ENCODE data around the gene PARP2. TPM values are rescaled to one million over a fixed set of nuclear protein-coding genes. Genes with fewer than 3 reads are reported as not detected.
A peak's percentile ranks its signal among the peaks of the same experiment; 100 is the strongest.

The PARP2 gene
- polyA plus RNA-seq, 1 donor from 2014 or later: 78.7 TPM

DNA sequence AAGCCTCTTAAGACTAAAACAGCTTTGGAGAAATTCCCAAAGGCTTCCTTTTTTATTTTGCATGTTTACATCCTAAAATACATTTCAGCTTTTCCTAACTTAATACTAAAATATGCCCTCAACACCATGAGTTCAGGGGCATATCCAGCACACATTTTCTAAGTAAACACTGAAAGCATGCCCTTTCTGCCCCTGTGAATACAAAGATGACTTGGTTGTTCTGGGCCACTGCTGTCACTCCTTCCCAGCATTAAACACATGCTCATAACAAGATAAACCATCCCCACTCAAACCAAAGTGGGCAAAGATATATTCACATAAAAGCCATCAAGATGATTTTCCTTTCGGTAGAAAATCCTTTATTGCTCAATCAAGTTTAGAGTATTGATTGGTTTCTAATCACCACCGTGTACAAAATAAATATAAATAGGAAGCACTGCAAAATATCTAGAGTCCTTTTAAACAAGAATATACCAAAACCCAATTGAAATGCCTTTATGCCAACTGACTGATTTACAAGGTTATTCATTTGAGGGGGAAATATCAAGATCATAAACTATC is 12.3 kb upstream of the PARP2 start:
- H3K36me3 ChIP-seq (ENCODE audit: insufficient read depth, low read length): no peaks in the 10 kb centered on the region
- no peaks in the 10 kb centered on the region for H3K9me3 ChIP-seq (ENCODE audit: low read length)
- H3K27me3 ChIP-seq (ENCODE audit: insufficient read depth, low read depth, low read length): no peaks in the 10 kb centered on the region
- no peaks in the 10 kb centered on the region for H3K9me2 ChIP-seq (ENCODE audit: insufficient read depth, low read length)
- H3K79me2 ChIP-seq (replicated peaks; ENCODE audit: insufficient read depth, low read length): peaks cover 25% of the 10 kb centered on the region
- H2AFZ ChIP-seq (ENCODE audit: low read depth, low read length): no peak overlapping the region
- H3F3A ChIP-seq (ENCODE audit: insufficient read depth, low read length, poor library complexity, severe bottlenecking): peaks cover 10% of the 10 kb centered on the region
- no peak overlapping the region for H3K4me3 ChIP-seq (ENCODE audit: low read length)
- no peak overlapping the region for H3K9ac ChIP-seq (ENCODE audit: low read length)
- no peak overlapping the region for H3K27ac ChIP-seq (ENCODE audit: low read length)
- TF ChIP-seq CTCF (IDR thresholded peaks at IDR 0.05; ENCODE audit: poor library complexity, severe bottlenecking) (no peak), MXI1 (conservative IDR thresholded peaks at IDR 0.05; ENCODE audit: poor library complexity, severe bottlenecking) (no peak), POLR2AphosphoS5 (IDR thresholded peaks at IDR 0.05) (no peak), EP300 (conservative IDR thresholded peaks at IDR 0.05; ENCODE audit: poor library complexity, severe bottlenecking) (no peak), EZH2 (IDR thresholded peaks at IDR 0.05; ENCODE audit: borderline replicate concordance, insufficient read depth, low read length, poor library complexity, severe bottlenecking) (no peak), RAD21 (conservative IDR thresholded peaks at IDR 0.05) (no peak), SMC3 (conservative IDR thresholded peaks at IDR 0.05; ENCODE audit: poor library complexity) (no peak), REST (IDR thresholded peaks at IDR 0.05; ENCODE audit: borderline replicate concordance) (no peak), TAF1 (IDR thresholded peaks at IDR 0.05; ENCODE audit: low read depth) (no peak)
- H3K4me2 ChIP-seq (ENCODE audit: low read length): no peak overlapping the region
- no peaks in the 10 kb centered on the region for H4K20me1 ChIP-seq (ENCODE audit: insufficient read depth)

GRCh38 chr14:20332431-20332787 is 11.0 kb upstream of the PARP2 start:
- Histone ChIP-seq H3K27me3 (ENCODE audit: insufficient read depth, low read depth, low read length) (no peaks in the 10 kb centered on the region), H3K36me3 (ENCODE audit: insufficient read depth, low read length) (no peaks in the 10 kb centered on the region), H3K4me3 (ENCODE audit: low read length) (peak overlapping the region; percentile 78), H4K20me1 (ENCODE audit: insufficient read depth) (no peaks in the 10 kb centered on the region), H3K9me3 (ENCODE audit: low read length) (no peaks in the 10 kb centered on the region), H3F3A (ENCODE audit: insufficient read depth, low read length, poor library complexity, severe bottlenecking) (peaks cover 10% of the 10 kb centered on the region), H3K79me2 (replicated peaks; ENCODE audit: insufficient read depth, low read length) (peaks cover 25% of the 10 kb centered on the region), H3K27ac (ENCODE audit: low read length) (peak overlapping the region; percentile 76), H3K9me2 (ENCODE audit: insufficient read depth, low read length) (no peaks in the 10 kb centered on the region), H2AFZ (ENCODE audit: low read depth, low read length) (peak overlapping the region; percentile 86), H3K9ac (ENCODE audit: low read length) (peak overlapping the region; percentile 72), H3K4me2 (ENCODE audit: low read length) (peak overlapping the region; percentile 84)
- TF ChIP-seq SMC3 (conservative IDR thresholded peaks at IDR 0.05; ENCODE audit: poor library complexity): no peak
- TF ChIP-seq RAD21 (conservative IDR thresholded peaks at IDR 0.05): no peak
- TF ChIP-seq EP300 (conservative IDR thresholded peaks at IDR 0.05; ENCODE audit: poor library complexity, severe bottlenecking): no peak
- TF ChIP-seq REST (IDR thresholded peaks at IDR 0.05; ENCODE audit: borderline replicate concordance): no peak
- no peak for TF ChIP-seq POLR2AphosphoS5 (IDR thresholded peaks at IDR 0.05)
- no peak for TF ChIP-seq EZH2 (IDR thresholded peaks at IDR 0.05; ENCODE audit: borderline replicate concordance, insufficient read depth, low read length, poor library complexity, severe bottlenecking)
- no peak for TF ChIP-seq CTCF (IDR thresholded peaks at IDR 0.05; ENCODE audit: poor library complexity, severe bottlenecking)
- TF ChIP-seq MXI1 (conservative IDR thresholded peaks at IDR 0.05; ENCODE audit: poor library complexity, severe bottlenecking): no peak
- no peak for TF ChIP-seq TAF1 (IDR thresholded peaks at IDR 0.05; ENCODE audit: low read depth)
